ENCODE data around the gene SCAF4. TPM values are rescaled to one million over a fixed set of nuclear protein-coding genes. Genes with fewer than 3 reads are reported as not detected.

The SCAF4 gene
- total and polyA plus RNA-seq, 10 of the 15 experiments (the other 5 are each of a cell fraction or from before 2014, with no cell fraction given), result 4.3 to 49.3 (median 16.0) TPM

- TF ChIP-seq RELA (IDR thresholded peaks at IDR 0.05; ENCODE audit: borderline replicate concordance, partially characterized antibody) (no peak), MXI1 (IDR thresholded peaks at IDR 0.05; ENCODE audit: low read depth, low read length) (no peak), BCL3 (IDR thresholded peaks at IDR 0.05; ENCODE audit: borderline replicate concordance, insufficient read depth, low read depth, low read length, poor library complexity, severe bottlenecking) (peak; percentile 27), RBBP5 (conservative IDR thresholded peaks at IDR 0.05) (no peak), MYC (IDR thresholded peaks at IDR 0.05; ENCODE audit: insufficient read depth, insufficient read length, insufficient replicate concordance, low read length, severe bottlenecking) (no peak), BCL11A (IDR thresholded peaks at IDR 0.05; ENCODE audit: low read depth, low read length) (peak; percentile 62; the same call in 1 of the 2 replicates), GATAD2B (conservative IDR thresholded peaks at IDR 0.05; ENCODE audit: low read depth) (no peak), DPF2 (IDR thresholded peaks at IDR 0.05) (peak; percentile 72), YY1 (IDR thresholded peaks at IDR 0.05; ENCODE audit: low read depth, low read length) (no peak), FOXM1 (IDR thresholded peaks at IDR 0.05; ENCODE audit: low read depth, low read length) (peak; percentile 65; the same call in 1 of the 2 replicates), HDGF (IDR thresholded peaks at IDR 0.05) (no peak), ZZZ3 (IDR thresholded peaks at IDR 0.05; ENCODE audit: control insufficient read depth, insufficient read length, low read depth) (no peak), STAT1 (conservative IDR thresholded peaks at IDR 0.05) (no peak), NFIC (IDR thresholded peaks at IDR 0.05; ENCODE audit: low read depth, low read length) (peak; percentile 86), TBL1XR1 (IDR thresholded peaks at IDR 0.05; ENCODE audit: low read depth, low read length) (no peak), JUND (IDR thresholded peaks at IDR 0.05; ENCODE audit: low read depth, low read length) (0 out of 2 replicates have a peak, but pooled peaks have one; percentile 38), NFYB (IDR thresholded peaks at IDR 0.05; ENCODE audit: insufficient read depth, low read depth, low read length) (no peak), ATF2 (IDR thresholded peaks at IDR 0.05; ENCODE audit: low read length) (peak; percentile 91), IKZF2 (IDR thresholded peaks at IDR 0.05) (peak in 1 of 2 experiments; percentile 33; a peak in 1 of 4 replicates), ZBTB11 (CRISPR knock-in tag; IDR thresholded peaks at IDR 0.05) (no peak), PML (IDR thresholded peaks at IDR 0.05; ENCODE audit: low read length) (0 out of 2 replicates have a peak, but pooled peaks have one; percentile 34)
These were observed 63.0 kb downstream of the SCAF4 start (continued) for GRCh38 chr21:31668651-31669491.
